ENCODE data around the gene GGT1.

GGT1 gene

DNA sequence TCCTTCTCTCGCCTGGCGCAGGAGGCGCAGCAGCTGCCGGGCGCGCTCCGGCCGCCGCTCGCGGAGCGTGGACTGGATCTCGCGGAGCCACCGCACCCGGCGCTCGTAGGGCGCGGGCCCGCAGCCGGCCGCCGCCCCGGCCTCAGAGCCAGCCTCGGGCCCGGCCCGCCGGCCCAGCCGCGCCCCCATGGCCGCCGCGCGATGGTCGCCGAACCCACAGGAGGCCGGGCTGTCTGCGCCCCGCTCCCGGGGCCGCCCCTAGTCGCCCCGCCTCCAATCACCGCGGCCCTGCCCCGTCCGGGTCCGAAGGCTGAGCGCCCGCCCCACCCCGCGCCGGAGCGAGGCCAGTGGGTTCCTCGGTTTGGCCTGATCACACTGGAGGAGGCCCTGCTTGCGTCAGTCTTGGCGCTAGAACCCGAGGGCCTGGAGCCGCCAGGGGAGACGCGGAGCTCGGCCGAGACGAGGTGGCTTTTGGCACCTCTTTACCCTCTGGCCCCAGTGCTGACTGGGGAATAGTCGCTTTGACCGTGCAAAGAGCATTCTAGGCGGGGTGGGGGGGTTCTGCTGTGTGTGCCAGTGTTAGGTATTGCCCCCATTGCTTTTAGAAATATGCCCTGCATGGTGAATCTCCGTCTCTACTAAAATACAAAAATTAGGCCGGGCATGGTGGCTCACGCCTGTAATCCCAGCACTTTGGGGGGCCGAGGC lies 10.0 kb upstream of the GGT1 start, which contains the start of gene LRRC75B (continued):
- TF ChIP-seq ZNF248 (tag by site-specific recombination; IDR thresholded peaks at IDR 0.05), result no peak
- TF ChIP-seq ZNF184 (tag by site-specific recombination; IDR thresholded peaks at IDR 0.05), result no peak
- TF ChIP-seq ZNF394 (tag by site-specific recombination; IDR thresholded peaks at IDR 0.05; ENCODE audit: borderline replicate concordance), result no peak
- TF ChIP-seq ZNF791 (tag by site-specific recombination; IDR thresholded peaks at IDR 0.05), result no peak
- TF ChIP-seq ZNF335 (tag by site-specific recombination; conservative IDR thresholded peaks at IDR 0.05), result peak; percentile 68
- TF ChIP-seq SP2 (tag by site-specific recombination; IDR thresholded peaks at IDR 0.05), result peak; percentile 84
- no peak for TF ChIP-seq PRDM2 (tag by site-specific recombination; IDR thresholded peaks at IDR 0.05; ENCODE audit: borderline replicate concordance)
- TF ChIP-seq MZF1 (tag by site-specific recombination; IDR thresholded peaks at IDR 0.05; ENCODE audit: borderline replicate concordance), result no peak
- no peak for TF ChIP-seq ZNF391 (tag by site-specific recombination; IDR thresholded peaks at IDR 0.05; ENCODE audit: borderline replicate concordance, low read depth)
- TF ChIP-seq ZNF529 (tag by site-specific recombination; IDR thresholded peaks at IDR 0.05; ENCODE audit: insufficient replicate concordance), result no peak
- TF ChIP-seq ZNF664 (tag by site-specific recombination; IDR thresholded peaks at IDR 0.05), result no peak
- no peak for TF ChIP-seq ZNF555 (tag by site-specific recombination; conservative IDR thresholded peaks at IDR 0.05)
- no peak for TF ChIP-seq ZNF354C (tag by site-specific recombination; IDR thresholded peaks at IDR 0.05; ENCODE audit: borderline replicate concordance, low read depth)
- no peak for TF ChIP-seq WT1 (tag by site-specific recombination; IDR thresholded peaks at IDR 0.05)
- no peak for TF ChIP-seq ZNF510 (tag by site-specific recombination; IDR thresholded peaks at IDR 0.05; ENCODE audit: insufficient replicate concordance)
- peak; percentile 11; the same call in 1 of the 2 replicates for TF ChIP-seq ZNF600 (tag by site-specific recombination; IDR thresholded peaks at IDR 0.05)
- no peak for TF ChIP-seq ZNF677 (tag by site-specific recombination; IDR thresholded peaks at IDR 0.05)
- TF ChIP-seq, protein P1, sequence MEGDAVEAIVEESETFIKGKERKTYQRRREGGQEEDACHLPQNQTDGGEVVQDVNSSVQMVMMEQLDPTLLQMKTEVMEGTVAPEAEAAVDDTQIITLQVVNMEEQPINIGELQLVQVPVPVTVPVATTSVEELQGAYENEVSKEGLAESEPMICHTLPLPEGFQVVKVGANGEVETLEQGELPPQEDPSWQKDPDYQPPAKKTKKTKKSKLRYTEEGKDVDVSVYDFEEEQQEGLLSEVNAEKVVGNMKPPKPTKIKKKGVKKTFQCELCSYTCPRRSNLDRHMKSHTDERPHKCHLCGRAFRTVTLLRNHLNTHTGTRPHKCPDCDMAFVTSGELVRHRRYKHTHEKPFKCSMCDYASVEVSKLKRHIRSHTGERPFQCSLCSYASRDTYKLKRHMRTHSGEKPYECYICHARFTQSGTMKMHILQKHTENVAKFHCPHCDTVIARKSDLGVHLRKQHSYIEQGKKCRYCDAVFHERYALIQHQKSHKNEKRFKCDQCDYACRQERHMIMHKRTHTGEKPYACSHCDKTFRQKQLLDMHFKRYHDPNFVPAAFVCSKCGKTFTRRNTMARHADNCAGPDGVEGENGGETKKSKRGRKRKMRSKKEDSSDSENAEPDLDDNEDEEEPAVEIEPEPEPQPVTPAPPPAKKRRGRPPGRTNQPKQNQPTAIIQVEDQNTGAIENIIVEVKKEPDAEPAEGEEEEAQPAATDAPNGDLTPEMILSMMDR (tag by site-specific recombination; IDR thresholded peaks at IDR 0.05), result no peak
- TF ChIP-seq GFI1B (tag by site-specific recombination; IDR thresholded peaks at IDR 0.05), result no peak
- TF ChIP-seq ZNF148 (tag by site-specific recombination; IDR thresholded peaks at IDR 0.05; ENCODE audit: borderline replicate concordance), result no peak
- TF ChIP-seq ZNF610 (tag by site-specific recombination; IDR thresholded peaks at IDR 0.05; ENCODE audit: borderline replicate concordance), result no peak
- TF ChIP-seq ZNF274 (IDR thresholded peaks at IDR 0.05; ENCODE audit: low read length), result no peak
- TF ChIP-seq ZNF274 (tag by site-specific recombination; IDR thresholded peaks at IDR 0.05; ENCODE audit: borderline replicate concordance), result no peak
- TF ChIP-seq, protein P2, sequence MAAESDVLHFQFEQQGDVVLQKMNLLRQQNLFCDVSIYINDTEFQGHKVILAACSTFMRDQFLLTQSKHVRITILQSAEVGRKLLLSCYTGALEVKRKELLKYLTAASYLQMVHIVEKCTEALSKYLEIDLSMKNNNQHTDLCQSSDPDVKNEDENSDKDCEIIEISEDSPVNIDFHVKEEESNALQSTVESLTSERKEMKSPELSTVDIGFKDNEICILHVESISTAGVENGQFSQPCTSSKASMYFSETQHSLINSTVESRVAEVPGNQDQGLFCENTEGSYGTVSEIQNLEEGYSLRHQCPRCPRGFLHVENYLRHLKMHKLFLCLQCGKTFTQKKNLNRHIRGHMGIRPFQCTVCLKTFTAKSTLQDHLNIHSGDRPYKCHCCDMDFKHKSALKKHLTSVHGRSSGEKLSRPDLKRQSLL (tag by site-specific recombination; IDR thresholded peaks at IDR 0.05), result peak; percentile 98
- no peak for TF ChIP-seq PRDM4 (tag by site-specific recombination; IDR thresholded peaks at IDR 0.05)
- TF ChIP-seq ZNF530 (tag by site-specific recombination; IDR thresholded peaks at IDR 0.05; ENCODE audit: low read depth), result no peak
